ENCODE data around the gene CGAS.
"Not testable (repeated sequence)": the region's sequence is repeated elsewhere in the genome, so short reads cannot be mapped to it uniquely, and the experiment has no call there.

CGAS gene

DNA sequence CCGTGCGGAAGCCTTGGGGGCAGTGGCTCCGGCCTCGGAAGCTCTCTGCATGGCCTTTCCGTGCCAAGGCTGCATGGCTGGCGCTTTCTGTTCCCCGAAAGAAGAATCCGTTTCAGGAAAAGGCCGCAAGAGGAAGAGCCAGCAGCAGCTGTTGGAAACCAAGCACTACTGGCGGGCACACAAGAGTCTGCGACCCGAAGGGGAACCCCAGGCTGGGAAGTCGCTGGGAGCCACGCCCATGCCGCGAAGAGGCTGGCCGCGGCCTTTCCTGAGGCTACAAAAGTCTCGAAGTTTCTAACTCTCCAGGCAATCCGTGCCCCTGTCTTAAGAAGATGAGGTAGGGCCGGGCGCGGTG is at the start of gene CGAS:
Gene CGAS, minus strand, starts transcription at position 191 of the 355 bp plus-strand sequence. Its CDS starts 116 bp downstream, at position 75.
- Mint-ChIP-seq H3K4me3 (peak within 1 kb of the TSS; percentile 94), H3K9me3 (no peaks in the 10 kb centered on the region), H3K27ac (peak within 1 kb of the TSS; percentile 92), H3K27me3 (no peaks in the 10 kb centered on the region), H3K4me1 (ENCODE audit: low read depth) (peaks cover 34% of the 10 kb centered on the region), H3K36me3 (ENCODE audit: low read depth) (peaks cover 20% of the 10 kb centered on the region)

GRCh38 chr6:73497915-73498314 is 45.8 kb upstream of the CGAS start:
- no peaks in the 10 kb centered on the region for H3K4me1 Mint-ChIP-seq (ENCODE audit: low read depth)
- H3K27me3 Mint-ChIP-seq = no peaks in the 10 kb centered on the region
- no peaks in the 10 kb centered on the region for H3K9me3 Mint-ChIP-seq
- H3K36me3 Mint-ChIP-seq (ENCODE audit: low read depth) = peaks cover 47% of the 10 kb centered on the region
- H3K4me3 Mint-ChIP-seq = no peak overlapping the region
- no peak overlapping the region for H3K27ac Mint-ChIP-seq

DNA sequence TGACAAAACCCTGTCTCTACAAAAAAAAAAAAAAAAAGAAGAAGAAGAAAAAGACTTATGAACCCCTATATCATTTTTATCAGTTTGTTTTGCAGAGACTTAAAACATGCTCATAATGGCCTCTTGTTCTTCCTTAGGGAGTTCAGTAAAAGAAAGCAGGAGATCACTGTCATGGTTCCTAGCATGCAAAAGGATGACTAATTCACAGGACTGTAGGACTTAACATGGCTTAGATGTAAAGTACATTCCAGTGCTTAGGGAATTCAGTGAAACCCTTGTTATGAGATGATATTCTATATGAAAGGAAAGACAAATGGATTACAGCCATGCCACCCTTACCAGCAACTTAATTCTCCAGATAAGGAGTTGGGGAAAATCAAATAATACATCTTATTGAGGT is 39.3 kb upstream of the CGAS start:
- H3K4me3 Mint-ChIP-seq = no peak overlapping the region
- no peaks in the 10 kb centered on the region for H3K9me3 Mint-ChIP-seq
- H3K27ac Mint-ChIP-seq = no peak overlapping the region
- peaks cover 64% of the 10 kb centered on the region for H3K36me3 Mint-ChIP-seq (ENCODE audit: low read depth)
- H3K4me1 Mint-ChIP-seq (ENCODE audit: low read depth) = no peaks in the 10 kb centered on the region
- H3K27me3 Mint-ChIP-seq = no peaks in the 10 kb centered on the region

DNA sequence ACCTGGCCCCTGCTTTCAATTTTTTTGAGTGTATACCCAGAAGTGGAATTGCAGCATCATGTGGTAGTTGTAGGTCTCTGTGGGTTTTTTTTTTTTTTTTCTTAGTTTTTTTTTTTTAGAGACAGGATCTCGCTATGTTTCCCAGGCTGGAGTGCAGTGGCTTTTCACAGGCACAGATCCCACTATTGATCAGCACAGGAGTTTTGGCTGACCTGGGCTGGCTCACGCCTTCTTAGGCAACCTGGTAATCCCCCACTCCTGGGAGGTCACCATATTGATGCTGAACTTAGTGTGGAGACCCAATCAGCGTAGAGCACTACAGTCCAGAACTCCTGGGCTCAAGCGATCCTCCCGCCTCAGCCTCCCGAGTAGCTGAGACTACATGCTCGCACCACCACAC is 35.4 kb upstream of the CGAS start:
- no peaks in the 10 kb centered on the region for H3K9me3 Mint-ChIP-seq
- H3K4me3 Mint-ChIP-seq = no peak overlapping the region
- no peaks in the 10 kb centered on the region for H3K4me1 Mint-ChIP-seq (ENCODE audit: low read depth)
- H3K36me3 Mint-ChIP-seq (ENCODE audit: low read depth) = peaks cover 82% of the 10 kb centered on the region
- H3K27me3 Mint-ChIP-seq = no peaks in the 10 kb centered on the region
- no peak overlapping the region for H3K27ac Mint-ChIP-seq

DNA sequence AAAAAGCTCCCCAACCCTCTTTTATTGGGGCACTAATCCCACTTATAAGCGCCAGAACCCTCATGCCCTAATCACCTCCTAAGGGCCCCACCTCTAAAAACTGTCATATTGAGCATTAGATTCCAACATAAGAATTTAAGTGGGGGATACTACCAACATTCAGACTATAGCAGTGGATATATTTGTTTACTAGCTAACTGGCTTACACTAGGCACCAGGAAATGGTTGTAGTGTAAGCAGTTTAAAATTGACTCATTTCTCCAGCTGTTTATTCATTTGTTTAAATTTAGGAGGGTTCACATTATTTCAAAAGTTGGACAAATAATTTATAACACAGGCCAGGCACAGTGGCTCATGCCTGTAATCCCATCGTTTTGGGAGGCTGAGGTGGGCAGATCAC is 32.3 kb upstream of the CGAS start:
- Mint-ChIP-seq H3K36me3 (ENCODE audit: low read depth) (peaks cover 81% of the 10 kb centered on the region), H3K4me3 (no peak overlapping the region), H3K27me3 (no peaks in the 10 kb centered on the region), H3K9me3 (no peaks in the 10 kb centered on the region), H3K27ac (no peak overlapping the region), H3K4me1 (ENCODE audit: low read depth) (no peaks in the 10 kb centered on the region)

GRCh38 chr6:73481969-73482368 is 29.9 kb upstream of the CGAS start:
- no peak overlapping the region for H3K27ac Mint-ChIP-seq
- no peak overlapping the region for H3K4me3 Mint-ChIP-seq
- no peaks in the 10 kb centered on the region for H3K9me3 Mint-ChIP-seq
- H3K4me1 Mint-ChIP-seq (ENCODE audit: low read depth) = no peaks in the 10 kb centered on the region
- peaks cover 75% of the 10 kb centered on the region for H3K36me3 Mint-ChIP-seq (ENCODE audit: low read depth)
- no peaks in the 10 kb centered on the region for H3K27me3 Mint-ChIP-seq

DNA sequence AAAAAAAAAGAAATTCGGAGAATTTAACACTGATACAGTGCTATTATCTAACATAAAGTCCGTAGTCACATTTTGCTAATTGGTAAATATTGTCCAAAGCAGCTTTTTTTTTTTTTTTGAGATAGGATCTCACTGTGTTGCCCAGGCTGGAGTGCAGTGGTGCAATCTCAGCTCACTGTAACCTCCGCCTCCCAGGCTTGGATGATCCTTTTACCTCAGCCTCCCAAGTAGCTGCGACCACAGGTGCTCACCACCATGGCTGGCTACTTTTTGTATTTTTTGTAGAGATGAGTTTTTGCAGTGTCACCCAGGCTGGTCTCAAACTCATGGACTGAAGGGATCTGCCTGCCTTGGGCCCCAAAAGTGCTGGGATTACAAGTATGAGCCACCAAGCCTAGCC is 25.3 kb upstream of the CGAS start:
- no peak overlapping the region for H3K4me3 Mint-ChIP-seq
- H3K9me3 Mint-ChIP-seq = no peaks in the 10 kb centered on the region
- peaks cover 57% of the 10 kb centered on the region for H3K36me3 Mint-ChIP-seq (ENCODE audit: low read depth)
- no peaks in the 10 kb centered on the region for H3K27me3 Mint-ChIP-seq
- peaks cover 1% of the 10 kb centered on the region for H3K4me1 Mint-ChIP-seq (ENCODE audit: low read depth)
- no peak overlapping the region for H3K27ac Mint-ChIP-seq

DNA sequence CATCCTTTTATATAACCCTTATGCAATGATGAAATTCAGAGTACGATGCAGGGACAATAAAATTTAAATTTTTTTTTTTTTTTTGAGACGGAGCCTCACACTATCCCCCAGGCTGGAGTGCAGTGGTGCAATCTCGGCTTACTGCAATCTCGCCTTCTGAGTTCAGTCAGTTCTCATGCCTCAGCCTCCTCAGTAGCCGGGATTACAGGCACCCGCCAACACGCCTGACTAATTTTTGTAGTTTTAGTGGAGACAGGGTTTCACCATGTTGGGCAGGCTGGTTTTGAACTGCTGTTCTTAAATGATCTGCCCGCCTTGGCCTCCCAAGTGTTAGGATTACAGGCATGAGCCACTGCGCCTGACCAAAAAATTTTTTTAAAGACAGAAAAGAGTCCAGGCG is 24.6 kb upstream of the CGAS start:
- H3K9me3 Mint-ChIP-seq = no peaks in the 10 kb centered on the region
- H3K36me3 Mint-ChIP-seq (ENCODE audit: low read depth) = peaks cover 57% of the 10 kb centered on the region
- no peaks in the 10 kb centered on the region for H3K27me3 Mint-ChIP-seq
- peaks cover 8% of the 10 kb centered on the region for H3K4me1 Mint-ChIP-seq (ENCODE audit: low read depth)
- H3K4me3 Mint-ChIP-seq = no peak overlapping the region
- H3K27ac Mint-ChIP-seq = no peak overlapping the region

DNA sequence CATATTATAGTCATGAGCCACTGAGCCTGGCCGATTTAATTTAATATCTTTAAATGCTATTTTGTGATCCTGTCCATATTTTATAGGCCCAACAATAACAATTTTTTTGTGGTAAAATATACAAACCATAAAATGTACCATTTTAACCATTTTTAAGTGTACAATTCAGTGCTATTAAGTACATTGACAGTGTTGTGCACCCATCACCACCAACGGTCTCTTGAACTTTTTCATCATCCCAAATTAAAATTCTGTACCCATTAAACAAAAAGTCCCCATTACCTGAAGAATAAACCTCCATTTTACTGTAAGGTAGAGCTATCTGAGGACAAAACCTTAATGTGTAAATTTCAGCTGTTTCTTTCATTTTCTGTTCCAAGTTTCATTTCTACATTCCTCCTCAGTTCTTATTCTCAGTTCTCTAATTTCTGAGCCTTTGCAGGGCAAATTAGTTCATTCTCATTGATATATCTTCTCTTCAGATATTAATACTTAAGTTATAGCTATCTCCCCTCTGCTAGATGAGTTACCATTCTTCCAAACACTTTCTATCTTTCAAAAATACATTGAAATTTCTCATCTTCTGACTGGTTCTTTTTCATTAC is 19.7 kb upstream of the CGAS start:
- Mint-ChIP-seq H3K4me1 (ENCODE audit: low read depth) (peaks cover 18% of the 10 kb centered on the region), H3K4me3 (peak overlapping the region; percentile 61), H3K9me3 (no peaks in the 10 kb centered on the region), H3K36me3 (ENCODE audit: low read depth) (peaks cover 47% of the 10 kb centered on the region), H3K27ac (peak overlapping the region; percentile 45), H3K27me3 (no peaks in the 10 kb centered on the region)

- H3K4me1 Mint-ChIP-seq (ENCODE audit: low read depth) = peaks cover 42% of the 10 kb centered on the region
- H3K4me3 Mint-ChIP-seq = peak within 1 kb of the TSS; percentile 96
Observed at GRCh38 chr6:73461537-73462350, 9.6 kb upstream of the CGAS start, which contains the start of gene MTO1. MTO1 (plus strand) TSS chr6:73461737; CDS start chr6:73461855, 118 bp downstream.

GRCh38 chr6:73460056-73460455 is 8.0 kb upstream of the CGAS start:
- H3K27ac Mint-ChIP-seq = peak overlapping the region; percentile 45
- no peaks in the 10 kb centered on the region for H3K27me3 Mint-ChIP-seq
- H3K4me3 Mint-ChIP-seq = peak overlapping the region; percentile 28
- peaks cover 44% of the 10 kb centered on the region for H3K4me1 Mint-ChIP-seq (ENCODE audit: low read depth)
- H3K9me3 Mint-ChIP-seq = no peaks in the 10 kb centered on the region
- H3K36me3 Mint-ChIP-seq (ENCODE audit: low read depth) = peaks cover 8% of the 10 kb centered on the region

More at GRCh38 chr6:73461537-73462350, 9.6 kb upstream of the CGAS start, which contains the start of gene MTO1:
- H3K27me3 Mint-ChIP-seq = no peaks in the 10 kb centered on the region
- H3K9me3 Mint-ChIP-seq = no peaks in the 10 kb centered on the region
- H3K36me3 Mint-ChIP-seq (ENCODE audit: low read depth) = peaks cover 20% of the 10 kb centered on the region
- H3K27ac Mint-ChIP-seq = peak within 1 kb of the TSS; percentile 98

DNA sequence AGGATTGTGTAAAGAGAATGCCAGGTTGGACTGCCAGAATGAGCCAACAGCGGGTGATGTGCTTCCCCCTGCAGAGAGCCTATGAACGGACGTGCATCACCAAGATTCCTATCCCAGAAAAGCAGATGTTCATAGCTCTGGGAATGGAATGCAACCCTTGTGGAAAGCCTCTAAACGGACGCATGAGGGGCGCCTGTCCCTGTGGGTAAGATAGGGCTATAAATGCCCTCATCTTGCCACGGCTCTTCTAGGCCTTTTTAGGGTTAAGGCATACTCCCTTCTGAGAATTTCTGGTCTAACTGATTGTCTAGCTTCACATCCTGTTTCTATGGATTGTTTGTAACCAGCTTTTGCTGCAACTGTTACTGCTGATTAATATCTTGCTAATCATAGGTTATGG is 7.4 kb upstream of the CGAS start:
- H3K4me3 Mint-ChIP-seq, H3K27me3 Mint-ChIP-seq: not testable (repeated sequence)
- H3K4me1 Mint-ChIP-seq (ENCODE audit: low read depth) = peaks cover 44% of the 10 kb centered on the region

DNA sequence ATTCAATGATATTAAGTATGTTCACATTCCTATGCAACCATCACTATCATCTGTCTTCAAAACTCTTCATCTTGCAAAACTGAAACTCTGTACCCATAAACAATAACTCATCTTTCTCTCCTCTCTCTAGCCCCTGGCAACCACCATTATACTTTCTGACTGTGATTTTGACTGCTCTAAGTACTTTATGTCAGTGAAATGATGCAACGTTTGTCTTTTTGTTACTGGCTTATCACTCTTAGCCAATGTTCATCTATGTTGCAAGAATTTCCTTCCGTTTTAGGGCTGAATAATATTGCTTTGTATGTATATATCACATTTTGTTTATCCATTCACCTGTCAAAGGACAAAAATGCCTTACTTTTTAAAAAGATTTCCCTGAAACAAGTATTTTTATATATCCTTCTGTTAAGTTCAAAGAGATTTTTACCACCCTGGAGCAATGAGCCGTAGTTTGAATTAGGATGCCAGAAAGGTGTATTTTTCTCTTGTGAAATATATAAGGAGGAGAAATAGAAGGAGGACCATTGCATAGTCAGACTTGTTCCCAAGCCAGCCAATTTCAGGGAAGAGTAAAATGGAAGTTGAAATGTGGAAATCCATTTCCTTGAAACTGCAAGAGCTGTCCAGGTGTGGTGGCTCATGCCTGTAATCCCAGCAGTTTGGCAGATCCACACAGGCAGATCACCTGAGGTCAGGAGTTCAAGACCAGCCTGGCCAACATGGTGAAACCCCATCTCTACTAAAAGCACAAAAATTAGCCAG is 4.0 kb upstream of the CGAS start:
- H3K9me3 Mint-ChIP-seq = no peaks in the 10 kb centered on the region
- peaks cover 31% of the 10 kb centered on the region for H3K4me1 Mint-ChIP-seq (ENCODE audit: low read depth)
- H3K4me3 Mint-ChIP-seq = no peak overlapping the region
- no peaks in the 10 kb centered on the region for H3K27me3 Mint-ChIP-seq
- H3K36me3 Mint-ChIP-seq (ENCODE audit: low read depth) = no peaks in the 10 kb centered on the region
- H3K27ac Mint-ChIP-seq = peak overlapping the region; percentile 54

More for the DNA sequence above, 7.4 kb upstream of the CGAS start:
- H3K36me3 Mint-ChIP-seq (ENCODE audit: low read depth); H3K9me3 Mint-ChIP-seq: not testable (repeated sequence)
- peak overlapping the region; percentile 61 for H3K27ac Mint-ChIP-seq

GRCh38 chr6:73451223-73452106 is 632 bp downstream of the CGAS start:
- Mint-ChIP-seq H3K27me3 (no peaks in the 10 kb centered on the region), H3K27ac (peak overlapping the region; percentile 92), H3K4me1 (ENCODE audit: low read depth) (peaks cover 34% of the 10 kb centered on the region), H3K36me3 (ENCODE audit: low read depth) (peaks cover 20% of the 10 kb centered on the region), H3K9me3 (no peaks in the 10 kb centered on the region), H3K4me3 (peak overlapping the region; percentile 94)

Measured in stimulated activated naive CD8-positive, alpha-beta T cell treated with anti-CD3 and anti-CD28 coated beads, Interleukin-15, Interleukin-2, amounts not matched to agents 100 ng/mL and 50 ng/mL, for 24 hours (primary cell).